K562 (cell line): ENCODE measurements around the gene ADAT3. TPM values are rescaled to one million over a fixed set of nuclear protein-coding genes. Genes with fewer than 3 reads are reported as not detected.

Experiments
- ATAC-seq: fragments of 200-7000 bp; cut with Tn5 transposase; 3 replicates; pipeline ENCODE4 v1.9.1; 2020; ENCODE audit warnings: moderate library complexity
- BruUV-seq: library from RNA; stranded (reverse); fragments of 400-500 nt; replicated peaks from 2 replicates; lab custom pipeline; 2021; lab: Mats Ljungman, UMichigan
- CTCF ChIA-PET: fragments of 300-600 bp; formaldehyde crosslinking; extraction: SDS; loops from one replicate; lab custom pipeline; 2021; ENCODE audit warnings: low intra/inter-chr PET ratio; lab: Yijun Ruan, JAX
- POLR2A ChIA-PET: fragments of 300-600, 350-650 bp; sonication (Branson Sonifier 250); formaldehyde crosslinking; extraction: SDS; loops from one replicate; lab custom pipeline; 2021; ENCODE audit warnings: antibody characterized with exemption, inconsistent platforms; lab: Yijun Ruan, JAX
- DNase-seq, 4 experiments: peaks; one replicate each; pipeline versions ENCODE4 v3.0.0 to v3.0.0-alpha.2; 2011 to 2018; ENCODE audit warnings: low spot score in 3 of 4, mixed read lengths in 3 of 4; ENCODE audit errors: extremely low read depth in 1 of 4
- FAIRE-seq: peaks from 2 replicates; lab custom pipeline; 2011; peaks lifted over from hg19 to GRCh38; lab: Jason Lieb, UNC
- H2AFZ ChIP-seq: 2 replicates; pipeline ENCODE4 v1.6.0; 2011; ENCODE audit warnings: low read depth, low read length, control low read depth, inconsistent platforms
- H3K27ac ChIP-seq: fragments of 200-600 bp; 3 replicates; pipeline ENCODE4 v1.8.0; 2011; ENCODE audit warnings: low read depth, mild to moderate bottlenecking, control low read depth, inconsistent platforms, low read length, moderate library complexity, mixed read lengths; ENCODE audit errors: extremely low read depth
- H3K27me3 ChIP-seq, 2 experiments: fragments of 300-600 bp in 1 of 2; 2 replicates in 1 of 2; 3 replicates in 1 of 2; pipeline versions ENCODE4 v1.6.0 to v1.8.0; 2011; ENCODE audit warnings: inconsistent platforms in 2 of 2, low read length in 2 of 2, mild to moderate bottlenecking in 1 of 2, mixed read lengths in 1 of 2, moderate library complexity in 1 of 2; ENCODE audit not compliant: control insufficient read depth in 2 of 2, insufficient read depth in 2 of 2
- H3K36me3 ChIP-seq: fragments of 300-600 bp; 3 replicates; pipeline ENCODE4 v1.8.0; 2011; ENCODE audit warnings: mild to moderate bottlenecking, low read length, inconsistent platforms; ENCODE audit not compliant: control insufficient read depth, insufficient read depth
- H3K4me1 ChIP-seq, 2 experiments: fragments of 200-600 bp in 1 of 2; replicated peaks in 1 of 2; 2 replicates in 1 of 2; 3 replicates in 1 of 2; pipeline versions ENCODE4 v1.5.1 to v1.8.0; 2011; ENCODE audit warnings: inconsistent platforms in 2 of 2, low read length in 2 of 2, mild to moderate bottlenecking in 1 of 2, mixed read lengths in 1 of 2, moderate library complexity in 1 of 2; ENCODE audit not compliant: control insufficient read depth in 2 of 2, insufficient read depth in 2 of 2
- H3K4me2 ChIP-seq: 2 replicates; pipeline ENCODE4 v1.6.1; 2011; ENCODE audit warnings: low read length, control low read depth, inconsistent platforms, mixed read lengths; ENCODE audit not compliant: insufficient read depth
- H3K4me3 ChIP-seq: fragments of 200-600 bp; sonication (generic), shearing (Covaris generic); 2 replicates; pipeline ENCODE4 v1.5.1; 2016; ENCODE audit warnings: control low read depth, inconsistent platforms
- H3K79me2 ChIP-seq: fragments of 200-600 bp; 3 replicates; pipeline ENCODE4 v1.8.0; 2011; ENCODE audit warnings: low read length, inconsistent platforms; ENCODE audit not compliant: control insufficient read depth, insufficient read depth
- H3K9ac ChIP-seq, 2 experiments: 2 replicates each; pipeline versions ENCODE4 v1.6.0 to v1.6.1; 2011; ENCODE audit warnings: low read depth in 2 of 2, low read length in 2 of 2, control low read depth in 1 of 2, inconsistent platforms in 1 of 2, mild to moderate bottlenecking in 1 of 2, mixed read lengths in 1 of 2; ENCODE audit not compliant: insufficient read depth in 1 of 2
- H3K9me1 ChIP-seq: one replicate; pipeline ENCODE4 v1.6.0; 2011; ENCODE audit warnings: inconsistent platforms, mild to moderate bottlenecking, low read length, moderate library complexity; ENCODE audit not compliant: control insufficient read depth, insufficient read depth
- H3K9me3 ChIP-seq: replicated peaks from 2 replicates; pipeline ENCODE4 v1.5.1; 2011; ENCODE audit warnings: low read depth, low read length, inconsistent platforms; ENCODE audit not compliant: control insufficient read depth, insufficient read depth
- H4K20me1 ChIP-seq: replicated peaks from 2 replicates; pipeline ENCODE4 v1.6.1; 2011; ENCODE audit warnings: low read length, inconsistent platforms, mixed read lengths; ENCODE audit not compliant: control insufficient read depth, insufficient read depth
- DIDO1 ChIP-seq: fragments of 450-650 bp; IDR thresholded peaks from 2 replicates; pipeline ENCODE4 v1.6.1; 2016; ENCODE audit warnings: low read depth, missing biosample characterization, missing genetic modification characterization
- EGR1 ChIP-seq: fragments of 450-650 bp; conservative IDR thresholded peaks from 2 replicates; pipeline ENCODE4 v1.6.1; 2017; ENCODE audit warnings: mild to moderate bottlenecking
- FOXA3 ChIP-seq, 2 experiments: fragments of 450-650 bp in 1 of 2; sonication (generic) in 1 of 2; formaldehyde crosslinking; IDR thresholded peaks in 1 of 2; conservative IDR thresholded peaks in 1 of 2; 2 replicates each; pipeline versions ENCODE4 v1.4.0 to v1.8.0; 2020 to 2022; ENCODE audit warnings: mild to moderate bottlenecking in 2 of 2, missing genetic modification reagents in 1 of 2
- FOXJ2 ChIP-seq: fragments of 200-800 bp; sonication (Bioruptor generic); IDR thresholded peaks from 2 replicates; pipeline ENCODE4 v1.6.1; 2016; ENCODE audit warnings: missing genetic modification characterization, missing compliant biosample characterization
- FOXO4 ChIP-seq: fragments of 450-650 bp; formaldehyde crosslinking; IDR thresholded peaks from 2 replicates; pipeline ENCODE4 v1.4.0; 2020; ENCODE audit warnings: mild to moderate bottlenecking, moderate library complexity
- GABPA ChIP-seq: fragments of 200-800 bp; sonication (Bioruptor generic); conservative IDR thresholded peaks from 2 replicates; pipeline ENCODE4 v1.6.1; 2016; ENCODE audit warnings: low read depth, missing genetic modification characterization, missing compliant biosample characterization
- GABPB2 ChIP-seq: fragments of 250-450 bp; sonication (Bioruptor Pico); conservative IDR thresholded peaks from 2 replicates; pipeline ENCODE4 v1.5.1; 2021; ENCODE audit warnings: mild to moderate bottlenecking
- HNRNPUL1 ChIP-seq: fragments of 200-400 bp; formaldehyde crosslinking; IDR thresholded peaks from 2 replicates; pipeline ENCODE4 v1.6.1; 2017; ENCODE audit warnings: low read length
- KHSRP ChIP-seq: fragments of 450-650 bp; IDR thresholded peaks from 2 replicates; pipeline ENCODE4 v1.6.1; 2017
- NEUROD1 ChIP-seq: fragments of 150-350 bp; IDR thresholded peaks from 2 replicates; pipeline ENCODE4 v1.6.1; 2014; ENCODE audit warnings: borderline replicate concordance, low read length, low read depth; ENCODE audit not compliant: partially characterized antibody
- NFATC3 ChIP-seq: fragments of 450-650 bp; IDR thresholded peaks from 2 replicates; pipeline ENCODE4 v1.6.1; 2017; ENCODE audit warnings: mild to moderate bottlenecking
- NFE2 ChIP-seq: IDR thresholded peaks from 2 replicates; pipeline ENCODE4 v1.6.1; 2014; ENCODE audit warnings: antibody characterized with exemption, low read depth
- POLR2B ChIP-seq: fragments of 450-650 bp; IDR thresholded peaks from 2 replicates; pipeline ENCODE4 v1.6.1; 2018; ENCODE audit warnings: low read depth; ENCODE audit not compliant: partially characterized antibody
- PPARD ChIP-seq: fragments of 250-450 bp; sonication (Bioruptor Pico); IDR thresholded peaks from 2 replicates; pipeline ENCODE4 v1.8.0; 2022; ENCODE audit warnings: inconsistent platforms, mild to moderate bottlenecking, moderate library complexity
- SMARCA4 ChIP-seq: fragments of 450-650 bp; IDR thresholded peaks from 2 replicates; pipeline ENCODE4 v1.6.1; 2016
- TAF7 ChIP-seq: fragments of 450-650 bp; IDR thresholded peaks from 2 replicates; pipeline ENCODE4 v1.6.1; 2016; ENCODE audit warnings: missing genetic modification characterization, missing compliant biosample characterization
- TCF7 ChIP-seq: sonication (generic); IDR thresholded peaks from 2 replicates; pipeline ENCODE4 v1.6.1; 2016; ENCODE audit warnings: antibody characterized with exemption, borderline replicate concordance
- TCFL5 ChIP-seq: fragments of 250-450 bp; sonication (Bioruptor Pico); conservative IDR thresholded peaks from 2 replicates; pipeline ENCODE4 v1.6.1; 2021; ENCODE audit warnings: mild to moderate bottlenecking, moderate library complexity, matching md5 sums
- ZC3H11A ChIP-seq: IDR thresholded peaks from 2 replicates; pipeline ENCODE4 v1.6.1; 2012; ENCODE audit warnings: low read depth, low read length, improper control_type of control experiment
- ZKSCAN8 ChIP-seq: fragments of 200-800 bp; sonication (Bioruptor generic); IDR thresholded peaks from 2 replicates; pipeline ENCODE4 v1.6.1; 2016; ENCODE audit warnings: missing genetic modification characterization, missing compliant biosample characterization
- ZNF408 ChIP-seq: fragments of 250-450 bp; sonication (Bioruptor Pico); IDR thresholded peaks from 2 replicates; pipeline ENCODE4 v1.4.0; 2020; ENCODE audit warnings: low read depth, mild to moderate bottlenecking, moderate library complexity
- ZNF436 ChIP-seq: fragments of 250-450, 450-650 bp; sonication (Bioruptor Pico); formaldehyde crosslinking; IDR thresholded peaks from 2 replicates; pipeline ENCODE4 v1.7.0; 2020; ENCODE audit warnings: mild to moderate bottlenecking
- WGBS: fragments of 100-300 bp; shearing (Covaris generic); methylation state at CpG from one replicate; pipeline ENCODE4 v1.1.6; 2016; ENCODE audit warnings: low coverage, mixed read lengths; ENCODE audit not compliant: insufficient coverage; ENCODE audit errors: missing lambda C conversion rate; 5-methylcytosine and 5-hydroxymethylcytosine counted together
- in situ Hi-C: fragments of 300-500 bp; cut with MboI; formaldehyde crosslinking; loops from 4 replicates; pipeline ENCODE4 v1.15.0; 2018; ENCODE audit warnings: inconsistent platforms, mixed read lengths
- intact Hi-C: fragments of 100-400 bp; cut with micrococcal nuclease; formaldehyde crosslinking; loops from 2 replicates; pipeline ENCODE4 v1.14.2; 2022
- polyA plus RNA-seq, 8 experiments: library from polyadenylated mRNA; depleted of rRNA in 4 of 8; stranded (reverse) in 5 of 8; unstranded in 3 of 8; fragments of >200 nt; fragmentation: Nextera tagmentation in 2 of 8; fragmentation: Illumina TruSeq in 1 of 8; extraction: Ambion mirVana in 2 of 8; extraction: Trizol in 1 of 8; gene quantifications; 2 replicates each; pipeline versions ENCODE4 v1.2.1 to v1.2.3, GENCODE V29; 2011 to 2014; ENCODE audit warnings: inconsistent platforms in 1 of 8, missing spikeins in 1 of 8
- total RNA-seq, 7 experiments: library from RNA; depleted of rRNA in 6 of 7; stranded (reverse); fragments of >200 nt in 6 of 7; fragmentation: Illumina TruSeq in 2 of 7; extraction: Trizol in 2 of 7; gene quantifications; 2 replicates each; pipeline versions ENCODE4 v1.2.1 to v1.2.3, GENCODE V29; 2011 to 2021; ENCODE audit warnings: low replicate concordance in 1 of 7
- TF ChIP-seq, protein P1 (sequence below): sonication (generic); formaldehyde crosslinking; IDR thresholded peaks from 2 replicates; pipeline ENCODE4 v1.8.0; 2022; ENCODE audit warnings: mild to moderate bottlenecking, missing genetic modification reagents

The ADAT3 gene
- total and polyA plus RNA-seq, 9 of the 15 experiments (the other 6 are each of a cell fraction or from before 2014, with no cell fraction given): 0.67 to 15.6 (median 7.8) TPM; not detected in 4

GRCh38 chr19:1858412-1859081 lies 46.7 kb upstream of the ADAT3 start:
- Histone ChIP-seq H2AFZ (no peak overlapping the region), H3K4me2 (peak overlapping the region; percentile 72; the same call in 1 of the 2 replicates), H3K36me3 (peaks cover 9% of the 10 kb centered on the region; the same call in 1 of the 3 replicates), H4K20me1 (peaks cover 30% of the 10 kb centered on the region), H3K9me1 (peaks cover 5% of the 10 kb centered on the region), H3K9ac (peak overlapping the region in 1 of 2 experiments; percentile 97; a peak in 3 of 4 replicates), H3K9me3 (no peaks in the 10 kb centered on the region), H3K27ac (peak overlapping the region; percentile 90; the same call in 1 of the 3 replicates), H3K4me1 (peaks cover 61 to 87% of the 10 kb centered on the region in 2 experiments), H3K79me2 (peaks cover 94% of the 10 kb centered on the region), H3K27me3 (no peaks in the 10 kb centered on the region), H3K4me3 (no peak overlapping the region; the same call in 1 of the 2 replicates)
- BruUV-seq: no TSS peak
- ATAC-seq (no peak), FAIRE-seq (peak; percentile 42), DNase-seq (peak in 1 of 4 experiments; percentile 32)
- WGBS: 19% methylated on average over 9 of the region's 10 CpGs
- ChIA-PET CTCF (no interaction called here), POLR2A (interaction anchor here (0.5 to 5.2 kb wide), 7 partner anchors 11 to 754 kb away, joined by 3 to 46 read pairs (median 3); partner anchors contain the start of gene CIRBP)
- in situ Hi-C loops (no loop called here), intact Hi-C loops (no loop called here)
- TF ChIP-seq ZNF436 (CRISPR knock-in tag) (no peak), GABPA (no peak), ZC3H11A (no peak), TCFL5 (CRISPR knock-in tag) (no peak), FOXJ2 (tag) (no peak), DIDO1 (no peak), SMARCA4 (no peak), TCF7 (no peak), PPARD (no peak), FOXA3 (CRISPR knock-in tag; conservative IDR thresholded peaks at IDR 0.05 in 1 of 2, IDR thresholded peaks at IDR 0.05 in 1 of 2) (no peak), GABPB2 (CRISPR knock-in tag) (no peak), NFATC3 (no peak), FOXO4 (CRISPR knock-in tag) (no peak), NFE2 (no peak), EGR1 (peak; percentile 52), NEUROD1 (no peak), ZKSCAN8 (CRISPR knock-in tag) (peak; percentile 95), KHSRP (no peak), ZNF408 (CRISPR knock-in tag) (no peak), POLR2B (no peak), TAF7 (tag) (no peak), HNRNPUL1 (no peak)
- TF ChIP-seq, protein P1, sequence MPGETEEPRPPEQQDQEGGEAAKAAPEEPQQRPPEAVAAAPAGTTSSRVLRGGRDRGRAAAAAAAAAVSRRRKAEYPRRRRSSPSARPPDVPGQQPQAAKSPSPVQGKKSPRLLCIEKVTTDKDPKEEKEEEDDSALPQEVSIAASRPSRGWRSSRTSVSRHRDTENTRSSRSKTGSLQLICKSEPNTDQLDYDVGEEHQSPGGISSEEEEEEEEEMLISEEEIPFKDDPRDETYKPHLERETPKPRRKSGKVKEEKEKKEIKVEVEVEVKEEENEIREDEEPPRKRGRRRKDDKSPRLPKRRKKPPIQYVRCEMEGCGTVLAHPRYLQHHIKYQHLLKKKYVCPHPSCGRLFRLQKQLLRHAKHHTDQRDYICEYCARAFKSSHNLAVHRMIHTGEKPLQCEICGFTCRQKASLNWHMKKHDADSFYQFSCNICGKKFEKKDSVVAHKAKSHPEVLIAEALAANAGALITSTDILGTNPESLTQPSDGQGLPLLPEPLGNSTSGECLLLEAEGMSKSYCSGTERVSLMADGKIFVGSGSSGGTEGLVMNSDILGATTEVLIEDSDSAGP (CRISPR knock-in tag): no peak
